ENCODE measurements around the gene ZNF292.
"Not testable (repeated sequence)": the region's sequence is repeated elsewhere in the genome, so short reads cannot be mapped to it uniquely, and the experiment has no call there.

GRCh38 chr6:87157596-87157995, 2.2 kb downstream of the ZNF292 start:
- not testable (repeated sequence) for TF ChIP-seq CTCF (IDR thresholded peaks at IDR 0.05); EZH2 (IDR thresholded peaks at IDR 0.05; ENCODE audit: borderline replicate concordance, insufficient read depth, low read depth, low read length, poor library complexity, severe bottlenecking)

Measured in B cell (primary cell).